Hippocampal formation (tissue), 2 donors: ENCODE measurements around the gene PTPRN.
A peak's percentile ranks its signal among the peaks of the same experiment; 100 is the strongest.
"Not testable (repeated sequence)": the region's sequence is repeated elsewhere in the genome, so short reads cannot be mapped to it uniquely, and the experiment has no call there.

Experiments
- DNase-seq, 2 donors: peaks; one replicate each; lab custom pipeline; 2025; lab: John Stamatoyannopoulos, UW

Gene PTPRN

GRCh38 chr2:219309278-219309677 lies at the start of gene PTPRN:
Gene PTPRN, minus strand, starts transcription at chr2:219309401. Its CDS starts 69 bp downstream, at chr2:219309332.
- no peak for DNase-seq

GRCh38 chr2:219358170-219359075 lies 49.2 kb upstream of the PTPRN start:
- DNase-seq: no peak

GRCh38 chr2:219356834-219357233 lies 47.6 kb upstream of the PTPRN start:
- no peak for DNase-seq

GRCh38 chr2:219354582-219354981 lies 45.4 kb upstream of the PTPRN start:
- no peak for DNase-seq

GRCh38 chr2:219353129-219353528 lies 43.9 kb upstream of the PTPRN start:
- DNase-seq: no peak

- DNase-seq: peak in 1 of 2 donors; percentile 39
These were observed 43.3 kb upstream of the PTPRN start for GRCh38 chr2:219352448-219353023.

- DNase-seq: no peak
These were observed 41.6 kb upstream of the PTPRN start for GRCh38 chr2:219350710-219351221.

GRCh38 chr2:219350215-219350614 lies 41.0 kb upstream of the PTPRN start:
- no peak for DNase-seq

GRCh38 chr2:219344751-219345430 lies 35.7 kb upstream of the PTPRN start:
- peak; percentile 18 to 40 for DNase-seq

GRCh38 chr2:219335373-219335786 lies 26.2 kb upstream of the PTPRN start:
- no peak for DNase-seq

- DNase-seq: no peak
These were observed 24.9 kb upstream of the PTPRN start for GRCh38 chr2:219334076-219334475.

GRCh38 chr2:219332542-219332941 lies 23.3 kb upstream of the PTPRN start, which contains the start of gene RESP18:
Gene RESP18, minus strand, starts transcription at chr2:219332744.
- DNase-seq: no peak

GRCh38 chr2:219331560-219332213 lies 22.5 kb upstream of the PTPRN start:
- DNase-seq: no peak

GRCh38 chr2:219327719-219328118 lies 18.5 kb upstream of the PTPRN start:
- no peak for DNase-seq

GRCh38 chr2:219325657-219326315 lies 16.6 kb upstream of the PTPRN start:
- no peak for DNase-seq

- DNase-seq: no peak
These were observed 15.9 kb upstream of the PTPRN start for GRCh38 chr2:219325136-219325535.

GRCh38 chr2:219323434-219323833 lies 14.2 kb upstream of the PTPRN start:
- no peak for DNase-seq

- no peak for DNase-seq
These were observed 5.7 kb upstream of the PTPRN start for GRCh38 chr2:219314804-219315468.

- DNase-seq: not testable (repeated sequence)
These were observed 3.6 kb upstream of the PTPRN start for GRCh38 chr2:219312683-219313263.
